ENCODE data around the gene SLC30A7. TPM values are rescaled to one million over a fixed set of nuclear protein-coding genes. Genes with fewer than 3 reads are reported as not detected.
"Not testable (repeated sequence)": the region's sequence is repeated elsewhere in the genome, so short reads cannot be mapped to it uniquely, and the experiment has no call there.

SLC30A7 gene
- total RNA-seq, 1 experiment from 2014 or later, result 28.8 TPM

DNA sequence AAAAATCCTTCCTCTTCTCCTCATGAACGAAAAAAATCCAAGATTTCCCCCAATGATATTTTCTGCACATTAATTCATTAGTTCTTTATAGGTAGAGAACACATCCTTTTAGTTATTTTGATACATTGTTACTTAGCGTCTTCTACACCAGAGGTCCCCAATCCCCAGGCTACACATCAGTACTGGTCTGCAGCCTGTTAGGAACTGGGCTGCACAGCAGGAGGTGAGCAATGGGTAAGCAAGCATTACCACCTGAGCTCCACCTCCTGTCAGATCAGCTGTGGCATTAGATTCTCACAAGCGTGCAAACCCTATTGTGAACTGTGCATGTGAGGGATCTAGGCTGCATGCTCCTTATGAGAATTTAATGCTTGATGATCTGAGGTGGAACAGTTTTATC is 14.2 kb upstream of the SLC30A7 start:
- no peak overlapping the region for H3K4me2 ChIP-seq (ENCODE audit: low read depth, low read length, poor library complexity, severe bottlenecking)
- no peaks in the 10 kb centered on the region for H3K36me3 ChIP-seq (ENCODE audit: insufficient read depth, low read length)
- H3K27me3 ChIP-seq (ENCODE audit: low read length), result no peaks in the 10 kb centered on the region
- no peaks in the 10 kb centered on the region for H4K20me1 ChIP-seq (ENCODE audit: insufficient read depth, low read depth, low read length)
- H3K79me2 ChIP-seq (ENCODE audit: low read length), result no peaks in the 10 kb centered on the region
- no peak overlapping the region for H2AFZ ChIP-seq (ENCODE audit: low read length)
- no peak overlapping the region for H3K9ac ChIP-seq (ENCODE audit: low read length)
- H3K9me3 ChIP-seq (ENCODE audit: low read length), result no peaks in the 10 kb centered on the region
- H3K4me1 ChIP-seq (ENCODE audit: low read length), result no peaks in the 10 kb centered on the region
- H3K4me3 ChIP-seq (ENCODE audit: low read length), result no peak overlapping the region
- H3K9me2 ChIP-seq (replicated peaks; ENCODE audit: insufficient read depth, low read length), result no peaks in the 10 kb centered on the region
- no peak overlapping the region for H3K27ac ChIP-seq (ENCODE audit: low read length)
- DNase-seq, result no peak

- no peak overlapping the region for H3K9ac ChIP-seq (ENCODE audit: low read length)
- no peaks in the 10 kb centered on the region for H3K4me1 ChIP-seq (ENCODE audit: low read length)
- no peaks in the 10 kb centered on the region for H3K9me2 ChIP-seq (replicated peaks; ENCODE audit: insufficient read depth, low read length)
- DNase-seq, result no peak
- H3K9me3 ChIP-seq (ENCODE audit: low read length), result no peaks in the 10 kb centered on the region
- no peak overlapping the region for H3K4me2 ChIP-seq (ENCODE audit: low read depth, low read length, poor library complexity, severe bottlenecking)
- H3K36me3 ChIP-seq (ENCODE audit: insufficient read depth, low read length), result no peaks in the 10 kb centered on the region
- no peak overlapping the region for H2AFZ ChIP-seq (ENCODE audit: low read length)
- no peaks in the 10 kb centered on the region for H3K79me2 ChIP-seq (ENCODE audit: low read length)
- H3K27me3 ChIP-seq (ENCODE audit: low read length), result no peaks in the 10 kb centered on the region
- H3K4me3 ChIP-seq (ENCODE audit: low read length), result no peak overlapping the region
- H4K20me1 ChIP-seq (ENCODE audit: insufficient read depth, low read depth, low read length), result no peaks in the 10 kb centered on the region
- H3K27ac ChIP-seq (ENCODE audit: low read length), result no peak overlapping the region
These were observed 13.2 kb upstream of the SLC30A7 start for GRCh38 chr1:100882698-100883097.

- Histone ChIP-seq H3K9ac (ENCODE audit: low read length) (no peak overlapping the region), H3K4me3 (ENCODE audit: low read length) (no peak overlapping the region), H3K4me2 (ENCODE audit: low read depth, low read length, poor library complexity, severe bottlenecking) (no peak overlapping the region), H3K79me2 (ENCODE audit: low read length) (no peaks in the 10 kb centered on the region), H3K4me1 (ENCODE audit: low read length) (no peaks in the 10 kb centered on the region), H4K20me1 (ENCODE audit: insufficient read depth, low read depth, low read length) (no peaks in the 10 kb centered on the region), H3K27ac (ENCODE audit: low read length) (no peak overlapping the region), H3K9me3 (ENCODE audit: low read length) (no peaks in the 10 kb centered on the region), H3K27me3 (ENCODE audit: low read length) (no peaks in the 10 kb centered on the region), H3K36me3 (ENCODE audit: insufficient read depth, low read length) (no peaks in the 10 kb centered on the region; the same call in 1 of the 2 replicates), H2AFZ (ENCODE audit: low read length) (no peak overlapping the region), H3K9me2 (replicated peaks; ENCODE audit: insufficient read depth, low read length) (no peaks in the 10 kb centered on the region)
- DNase-seq, result no peak
These were observed 11.9 kb upstream of the SLC30A7 start for GRCh38 chr1:100883963-100884362.

DNA sequence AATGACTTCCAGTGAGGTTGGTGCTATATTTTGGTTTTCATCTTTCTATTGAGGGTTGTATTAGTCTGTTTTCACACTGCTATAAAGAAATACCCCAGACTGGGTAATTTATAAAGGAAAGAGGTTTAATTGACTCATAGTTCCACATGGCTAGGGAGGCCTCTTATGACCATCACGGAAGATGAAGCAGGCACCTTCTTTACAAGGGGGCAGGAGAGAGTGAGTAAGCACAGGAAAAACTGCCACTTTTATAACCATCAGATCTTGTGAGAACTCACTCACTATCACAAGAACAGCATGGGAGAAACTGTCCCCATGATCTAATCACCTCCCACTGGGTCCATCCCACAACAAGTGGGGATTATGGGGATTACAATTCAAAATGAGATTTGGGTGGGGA is 6.9 kb upstream of the SLC30A7 start:
- not testable (repeated sequence) for H3K9ac ChIP-seq (ENCODE audit: low read length); H3K27me3 ChIP-seq (ENCODE audit: low read length); DNase-seq; H3K9me3 ChIP-seq (ENCODE audit: low read length); H2AFZ ChIP-seq (ENCODE audit: low read length); H3K36me3 ChIP-seq (ENCODE audit: insufficient read depth, low read length); H3K27ac ChIP-seq (ENCODE audit: low read length); H3K4me2 ChIP-seq (ENCODE audit: low read depth, low read length, poor library complexity, severe bottlenecking); H3K9me2 ChIP-seq (replicated peaks; ENCODE audit: insufficient read depth, low read length); H3K4me3 ChIP-seq (ENCODE audit: low read length); H4K20me1 ChIP-seq (ENCODE audit: insufficient read depth, low read depth, low read length)
- H3K79me2 ChIP-seq (ENCODE audit: low read length), result peaks cover 20% of the 10 kb centered on the region
- peaks cover 13% of the 10 kb centered on the region for H3K4me1 ChIP-seq (ENCODE audit: low read length)

DNA sequence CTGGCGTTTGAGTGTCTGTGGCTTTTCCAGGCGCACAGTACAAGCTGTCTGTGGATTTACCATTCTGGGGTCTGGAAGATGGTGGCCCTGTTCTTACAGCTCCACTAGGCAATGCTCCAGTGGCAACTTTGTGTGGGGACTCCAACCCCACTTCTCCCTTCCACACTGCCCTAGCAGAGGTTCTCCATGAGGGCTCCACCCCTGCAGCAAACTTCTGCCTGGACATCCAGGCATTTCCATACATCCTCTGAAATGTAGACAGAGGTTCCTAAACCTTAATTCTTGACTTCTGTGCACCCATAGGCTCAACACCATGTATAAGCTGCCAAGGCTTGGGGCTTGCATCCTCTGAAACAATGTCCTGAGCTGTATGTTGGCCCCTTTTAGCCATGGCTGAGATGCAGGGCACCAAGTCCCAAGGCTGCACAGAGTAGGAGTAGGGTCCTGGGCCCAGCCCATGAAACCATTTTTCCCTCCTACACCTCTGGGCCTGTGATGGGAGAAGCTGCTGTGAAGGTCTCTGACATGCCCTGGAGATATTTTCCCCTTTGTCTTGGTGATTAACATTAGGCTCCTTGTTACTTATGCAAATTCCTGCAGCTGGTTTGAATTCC is 5.9 kb upstream of the SLC30A7 start:
- not testable (repeated sequence) for H3K27me3 ChIP-seq (ENCODE audit: low read length); H3K27ac ChIP-seq (ENCODE audit: low read length); H3K9me2 ChIP-seq (replicated peaks; ENCODE audit: insufficient read depth, low read length); H3K9me3 ChIP-seq (ENCODE audit: low read length); DNase-seq; H3K9ac ChIP-seq (ENCODE audit: low read length); H3K4me2 ChIP-seq (ENCODE audit: low read depth, low read length, poor library complexity, severe bottlenecking); H4K20me1 ChIP-seq (ENCODE audit: insufficient read depth, low read depth, low read length); H3K4me3 ChIP-seq (ENCODE audit: low read length); H3K36me3 ChIP-seq (ENCODE audit: insufficient read depth, low read length); H2AFZ ChIP-seq (ENCODE audit: low read length)
- peaks cover 14% of the 10 kb centered on the region for H3K4me1 ChIP-seq (ENCODE audit: low read length)
- peaks cover 22% of the 10 kb centered on the region for H3K79me2 ChIP-seq (ENCODE audit: low read length)

GRCh38 chr1:100891380-100891779 is 4.5 kb upstream of the SLC30A7 start:
- no peak for DNase-seq

GRCh38 chr1:100892554-100892953 is 3.3 kb upstream of the SLC30A7 start:
- Histone ChIP-seq H3K9me2 (replicated peaks; ENCODE audit: insufficient read depth, low read length) (no peaks in the 10 kb centered on the region), H3K4me1 (ENCODE audit: low read length) (peaks cover 23% of the 10 kb centered on the region), H3K9me3 (ENCODE audit: low read length) (peaks cover 7% of the 10 kb centered on the region; the same call in 1 of the 2 replicates), H3K9ac (ENCODE audit: low read length) (no peak overlapping the region), H3K27ac (ENCODE audit: low read length) (no peak overlapping the region), H3K36me3 (ENCODE audit: insufficient read depth, low read length) (peaks cover 9% of the 10 kb centered on the region), H2AFZ (ENCODE audit: low read length) (no peak overlapping the region), H3K79me2 (ENCODE audit: low read length) (peaks cover 38% of the 10 kb centered on the region), H3K27me3 (ENCODE audit: low read length) (no peaks in the 10 kb centered on the region), H3K4me2 (ENCODE audit: low read depth, low read length, poor library complexity, severe bottlenecking) (peak overlapping the region; percentile 93), H4K20me1 (ENCODE audit: insufficient read depth, low read depth, low read length) (peaks cover 7% of the 10 kb centered on the region; the same call in 1 of the 2 replicates), H3K4me3 (ENCODE audit: low read length) (no peak overlapping the region)
- DNase-seq, result no peak

More at GRCh38 chr1:100891380-100891779, 4.5 kb upstream of the SLC30A7 start:
- Histone ChIP-seq H3K4me2 (ENCODE audit: low read depth, low read length, poor library complexity, severe bottlenecking) (no peak overlapping the region), H3K36me3 (ENCODE audit: insufficient read depth, low read length) (peaks cover 9% of the 10 kb centered on the region; the same call in 1 of the 2 replicates), H3K79me2 (ENCODE audit: low read length) (peaks cover 26% of the 10 kb centered on the region), H3K27me3 (ENCODE audit: low read length) (no peaks in the 10 kb centered on the region), H4K20me1 (ENCODE audit: insufficient read depth, low read depth, low read length) (no peaks in the 10 kb centered on the region), H3K9me3 (ENCODE audit: low read length) (peaks cover 7% of the 10 kb centered on the region; the same call in 1 of the 2 replicates), H3K9me2 (replicated peaks; ENCODE audit: insufficient read depth, low read length) (no peaks in the 10 kb centered on the region), H2AFZ (ENCODE audit: low read length) (no peak overlapping the region), H3K9ac (ENCODE audit: low read length) (no peak overlapping the region), H3K4me1 (ENCODE audit: low read length) (peaks cover 14% of the 10 kb centered on the region), H3K27ac (ENCODE audit: low read length) (no peak overlapping the region), H3K4me3 (ENCODE audit: low read length) (no peak overlapping the region)

DNA sequence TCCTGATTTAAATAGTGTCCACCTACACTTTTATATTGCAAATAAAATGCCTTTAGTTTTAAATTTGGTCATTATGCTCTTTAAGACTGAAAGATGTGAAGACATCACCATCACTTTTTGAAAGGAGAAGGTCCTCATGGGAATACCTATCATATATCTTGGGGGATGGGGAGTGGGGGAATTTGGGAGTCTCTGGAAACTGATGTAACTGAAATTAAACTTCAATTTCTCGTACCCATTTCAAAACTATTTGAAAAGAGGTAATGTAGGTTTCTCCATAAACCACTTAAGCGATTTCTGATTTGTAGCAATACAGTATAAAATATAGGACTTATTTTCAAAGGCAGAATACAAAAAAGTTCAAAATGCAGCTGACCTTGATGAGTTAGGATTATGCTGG is 2.2 kb upstream of the SLC30A7 start:
- Histone ChIP-seq H3K4me3 (ENCODE audit: low read length) (peak overlapping the region; percentile 94), H3K9ac (ENCODE audit: low read length) (peak overlapping the region; percentile 97), H3K27me3 (ENCODE audit: low read length) (no peaks in the 10 kb centered on the region), H4K20me1 (ENCODE audit: insufficient read depth, low read depth, low read length) (peaks cover 7% of the 10 kb centered on the region; the same call in 1 of the 2 replicates), H3K4me2 (ENCODE audit: low read depth, low read length, poor library complexity, severe bottlenecking) (peak overlapping the region; percentile 93), H3K4me1 (ENCODE audit: low read length) (peaks cover 30% of the 10 kb centered on the region), H3K27ac (ENCODE audit: low read length) (peak overlapping the region; percentile 85; the same call in 1 of the 2 replicates), H3K36me3 (ENCODE audit: insufficient read depth, low read length) (peaks cover 17% of the 10 kb centered on the region), H3K9me2 (replicated peaks; ENCODE audit: insufficient read depth, low read length) (no peaks in the 10 kb centered on the region), H2AFZ (ENCODE audit: low read length) (no peak overlapping the region), H3K9me3 (ENCODE audit: low read length) (peaks cover 7% of the 10 kb centered on the region; the same call in 1 of the 2 replicates), H3K79me2 (ENCODE audit: low read length) (peaks cover 50% of the 10 kb centered on the region)
- DNase-seq, result no peak

All from Karpas-422 (cell line).